GM19463 (cell line): Measurements from ENCODE around the gene CSTF2T.

Experiments used
- ATAC-seq: cut with Tn5 transposase; IDR thresholded peaks from one replicate; pipeline ENCODE4 v1.9.1; 2021; ENCODE audit warnings: mild to moderate bottlenecking, moderate library complexity; ENCODE audit not compliant: unreplicated experiment

The CSTF2T gene

GRCh38 chr10:51651063-51651462 is 48.3 kb downstream of the CSTF2T start:
- no peak for ATAC-seq

GRCh38 chr10:51649064-51649463 is 50.3 kb downstream of the CSTF2T start:
- no peak for ATAC-seq
